ENCODE measurements around the gene REP15. TPM values are rescaled to one million over a fixed set of nuclear protein-coding genes. Genes with fewer than 3 reads are reported as not detected.
A peak's percentile ranks its signal among the peaks of the same experiment; 100 is the strongest.
"Not testable (repeated sequence)": the region's sequence is repeated elsewhere in the genome, so short reads cannot be mapped to it uniquely, and the experiment has no call there.

Gene REP15
- total and polyA plus RNA-seq, 4 donors: 0.58 to 2.1 (median 1.0) TPM

DNA sequence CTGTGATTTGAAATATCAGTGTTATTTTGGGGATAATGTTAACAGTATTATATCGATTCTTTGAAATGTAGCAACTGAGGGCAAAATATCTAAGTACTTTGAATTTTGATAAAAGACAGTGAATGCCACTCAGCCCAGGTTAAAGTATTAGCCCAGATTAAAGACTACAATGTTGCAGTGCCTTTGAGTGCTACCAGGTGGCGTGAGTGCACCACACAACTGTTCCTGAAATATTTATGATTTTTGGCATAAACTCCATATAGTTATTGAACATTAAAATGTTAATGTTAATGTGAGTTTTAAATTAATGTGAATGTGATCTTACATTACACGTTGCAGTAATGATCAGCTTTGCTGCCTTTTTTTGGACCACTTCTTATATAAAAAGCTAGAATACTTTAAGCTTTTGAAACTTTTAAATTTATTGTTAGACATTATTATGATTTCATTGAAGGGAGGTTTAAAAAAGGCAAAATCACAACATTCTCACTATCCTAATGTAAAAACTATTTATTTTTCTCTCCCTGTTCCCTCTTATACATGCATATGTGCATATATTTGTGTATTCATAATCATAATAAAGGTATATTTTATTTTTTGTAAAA is 36.9 kb downstream of the REP15 start:
- Histone ChIP-seq H3K27me3 (ENCODE audit: control insufficient read depth in 4 of 4, insufficient read depth in 4 of 4, low read length in 3 of 4) (no peaks in the 10 kb centered on the region), H3K9ac (ENCODE audit: low read depth in 1 of 2, low read length in 2 of 2) (no peak overlapping the region), H3K4me1 (ENCODE audit: control insufficient read depth in 4 of 4, insufficient read depth in 4 of 4, low read length in 3 of 4) (peaks cover 0 to 4% (median 0%) of the 10 kb centered on the region in 4 donors), H3K4me3 (ENCODE audit: low read depth in 1 of 3, low read length in 3 of 3) (no peak overlapping the region), H3K27ac (ENCODE audit: low read depth in 1 of 2, low read length in 2 of 2) (no peak overlapping the region), H3K9me3 (ENCODE audit: control insufficient read depth in 4 of 4, low read length in 3 of 4) (no peaks in the 10 kb centered on the region), H3K36me3 (ENCODE audit: control insufficient read depth in 4 of 4, insufficient read depth in 3 of 4, low read depth in 1 of 4, low read length in 3 of 4) (peaks cover 4 to 22% (median 10%) of the 10 kb centered on the region in 4 donors)
- TF ChIP-seq EGR1 (IDR thresholded peaks at IDR 0.05; ENCODE audit: low read depth in 2 of 2) (no peak), RAD21 (IDR thresholded peaks at IDR 0.05) (peak; percentile 94 to 95), SP1 (IDR thresholded peaks at IDR 0.05) (no peak), NR2F2 (IDR thresholded peaks at IDR 0.05) (no peak)
- TF ChIP-seq, protein P1, sequence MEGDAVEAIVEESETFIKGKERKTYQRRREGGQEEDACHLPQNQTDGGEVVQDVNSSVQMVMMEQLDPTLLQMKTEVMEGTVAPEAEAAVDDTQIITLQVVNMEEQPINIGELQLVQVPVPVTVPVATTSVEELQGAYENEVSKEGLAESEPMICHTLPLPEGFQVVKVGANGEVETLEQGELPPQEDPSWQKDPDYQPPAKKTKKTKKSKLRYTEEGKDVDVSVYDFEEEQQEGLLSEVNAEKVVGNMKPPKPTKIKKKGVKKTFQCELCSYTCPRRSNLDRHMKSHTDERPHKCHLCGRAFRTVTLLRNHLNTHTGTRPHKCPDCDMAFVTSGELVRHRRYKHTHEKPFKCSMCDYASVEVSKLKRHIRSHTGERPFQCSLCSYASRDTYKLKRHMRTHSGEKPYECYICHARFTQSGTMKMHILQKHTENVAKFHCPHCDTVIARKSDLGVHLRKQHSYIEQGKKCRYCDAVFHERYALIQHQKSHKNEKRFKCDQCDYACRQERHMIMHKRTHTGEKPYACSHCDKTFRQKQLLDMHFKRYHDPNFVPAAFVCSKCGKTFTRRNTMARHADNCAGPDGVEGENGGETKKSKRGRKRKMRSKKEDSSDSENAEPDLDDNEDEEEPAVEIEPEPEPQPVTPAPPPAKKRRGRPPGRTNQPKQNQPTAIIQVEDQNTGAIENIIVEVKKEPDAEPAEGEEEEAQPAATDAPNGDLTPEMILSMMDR (IDR thresholded peaks at IDR 0.05; ENCODE audit: low read depth, low read length, missing input control): peak; percentile 93
- WGBS: 24% methylated on average over 3 of the region's 3 CpGs
- DNase-seq (ENCODE audit: low spot score): no peak

DNA sequence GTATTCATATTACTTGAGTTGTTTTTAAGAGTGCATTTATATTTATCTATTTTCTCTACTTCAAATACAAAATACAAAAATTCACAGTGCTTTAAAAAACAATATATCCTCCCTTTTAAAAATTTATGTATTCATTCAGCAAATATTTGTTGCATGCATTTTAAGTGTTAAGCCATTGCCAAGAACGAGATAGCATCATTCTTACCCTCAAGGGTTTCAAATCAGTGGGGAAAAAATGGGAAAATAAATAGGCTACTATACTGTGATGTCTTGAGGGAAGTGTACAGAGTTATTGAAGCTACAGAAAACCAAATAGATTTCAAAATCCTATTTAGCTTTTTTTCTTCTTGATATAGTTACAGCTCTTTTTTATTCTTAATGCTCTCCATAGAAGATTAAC is 37.5 kb downstream of the REP15 start:
- Histone ChIP-seq H3K4me3 (ENCODE audit: low read depth in 1 of 3, low read length in 3 of 3) (no peak overlapping the region), H3K9ac (ENCODE audit: low read depth in 1 of 2, low read length in 2 of 2) (no peak overlapping the region), H3K4me1 (ENCODE audit: control insufficient read depth in 4 of 4, insufficient read depth in 4 of 4, low read length in 3 of 4) (peaks cover 0 to 4% (median 0%) of the 10 kb centered on the region in 4 donors), H3K27ac (ENCODE audit: low read depth in 1 of 2, low read length in 2 of 2) (no peak overlapping the region), H3K36me3 (ENCODE audit: control insufficient read depth in 4 of 4, insufficient read depth in 3 of 4, low read depth in 1 of 4, low read length in 3 of 4) (peaks cover 4 to 22% (median 9%) of the 10 kb centered on the region in 4 donors), H3K27me3 (ENCODE audit: control insufficient read depth in 4 of 4, insufficient read depth in 4 of 4, low read length in 3 of 4) (no peaks in the 10 kb centered on the region), H3K9me3 (ENCODE audit: control insufficient read depth in 4 of 4, low read length in 3 of 4) (no peaks in the 10 kb centered on the region)
- WGBS: 99% methylated on average over 1 of the region's 1 CpG
- TF ChIP-seq JUND (IDR thresholded peaks at IDR 0.05): no peak
- TF ChIP-seq HNF4A (conservative IDR thresholded peaks at IDR 0.05): no peak
- TF ChIP-seq FOXA2 (IDR thresholded peaks at IDR 0.05): no peak
- no peak for TF ChIP-seq EGR1 (IDR thresholded peaks at IDR 0.05; ENCODE audit: low read depth in 2 of 2)
- TF ChIP-seq, protein P2, sequence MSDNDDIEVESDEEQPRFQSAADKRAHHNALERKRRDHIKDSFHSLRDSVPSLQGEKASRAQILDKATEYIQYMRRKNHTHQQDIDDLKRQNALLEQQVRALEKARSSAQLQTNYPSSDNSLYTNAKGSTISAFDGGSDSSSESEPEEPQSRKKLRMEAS (IDR thresholded peaks at IDR 0.05): no peak
- TF ChIP-seq NR2F2 (IDR thresholded peaks at IDR 0.05): no peak
- no peak for TF ChIP-seq ATF3 (IDR thresholded peaks at IDR 0.05)
- TF ChIP-seq, protein P3, sequence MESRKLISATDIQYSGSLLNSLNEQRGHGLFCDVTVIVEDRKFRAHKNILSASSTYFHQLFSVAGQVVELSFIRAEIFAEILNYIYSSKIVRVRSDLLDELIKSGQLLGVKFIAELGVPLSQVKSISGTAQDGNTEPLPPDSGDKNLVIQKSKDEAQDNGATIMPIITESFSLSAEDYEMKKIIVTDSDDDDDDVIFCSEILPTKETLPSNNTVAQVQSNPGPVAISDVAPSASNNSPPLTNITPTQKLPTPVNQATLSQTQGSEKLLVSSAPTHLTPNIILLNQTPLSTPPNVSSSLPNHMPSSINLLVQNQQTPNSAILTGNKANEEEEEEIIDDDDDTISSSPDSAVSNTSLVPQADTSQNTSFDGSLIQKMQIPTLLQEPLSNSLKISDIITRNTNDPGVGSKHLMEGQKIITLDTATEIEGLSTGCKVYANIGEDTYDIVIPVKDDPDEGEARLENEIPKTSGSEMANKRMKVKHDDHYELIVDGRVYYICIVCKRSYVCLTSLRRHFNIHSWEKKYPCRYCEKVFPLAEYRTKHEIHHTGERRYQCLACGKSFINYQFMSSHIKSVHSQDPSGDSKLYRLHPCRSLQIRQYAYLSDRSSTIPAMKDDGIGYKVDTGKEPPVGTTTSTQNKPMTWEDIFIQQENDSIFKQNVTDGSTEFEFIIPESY (IDR thresholded peaks at IDR 0.05): no peak
- TF ChIP-seq TAF1 (conservative IDR thresholded peaks at IDR 0.05): no peak
- no peak for TF ChIP-seq RXRA (IDR thresholded peaks at IDR 0.05)
- TF ChIP-seq SP1 (IDR thresholded peaks at IDR 0.05): no peak
- TF ChIP-seq, protein P1 (IDR thresholded peaks at IDR 0.05; ENCODE audit: low read depth, low read length, missing input control): no peak
- no peak for TF ChIP-seq YY1 (IDR thresholded peaks at IDR 0.05)
- no peak for DNase-seq (ENCODE audit: low spot score)

DNA sequence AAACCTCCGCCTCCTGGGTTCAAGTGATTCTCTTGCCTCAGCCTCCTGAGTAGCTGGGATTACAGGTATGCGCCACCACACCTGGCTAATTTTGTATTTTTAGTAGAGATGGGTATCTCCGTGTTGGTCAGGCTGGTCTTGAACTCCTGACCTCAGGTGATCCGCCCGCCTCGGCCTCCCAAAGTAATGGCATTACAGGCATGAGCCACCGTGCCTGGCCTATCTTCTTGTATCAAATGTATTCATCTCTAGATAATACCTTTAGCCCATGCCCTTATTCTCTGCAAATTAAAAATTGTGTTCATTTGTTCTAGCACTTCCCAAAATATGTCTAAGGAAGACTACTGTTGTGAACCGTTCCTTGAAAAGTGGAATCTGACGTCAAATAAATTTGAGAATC is 38.1 kb downstream of the REP15 start:
- not testable (repeated sequence) for DNase-seq (ENCODE audit: low spot score); H3K9me3 ChIP-seq (ENCODE audit: control insufficient read depth in 4 of 4, low read length in 3 of 4); H3K4me1 ChIP-seq (ENCODE audit: control insufficient read depth in 4 of 4, insufficient read depth in 4 of 4, low read length in 3 of 4); H3K27ac ChIP-seq (ENCODE audit: low read depth in 1 of 2, low read length in 2 of 2); H3K27me3 ChIP-seq (ENCODE audit: control insufficient read depth in 4 of 4, insufficient read depth in 4 of 4, low read length in 3 of 4); H3K9ac ChIP-seq (ENCODE audit: low read depth in 1 of 2, low read length in 2 of 2); H3K4me3 ChIP-seq (ENCODE audit: low read depth in 1 of 3, low read length in 3 of 3)
- peaks cover 4 to 25% (median 9%) of the 10 kb centered on the region in 4 donors for H3K36me3 ChIP-seq (ENCODE audit: control insufficient read depth in 4 of 4, insufficient read depth in 3 of 4, low read depth in 1 of 4, low read length in 3 of 4)
- 93% methylated on average over 9 of the region's 9 CpGs for WGBS

Data from liver (tissue), 9 donors.